ENCODE measurements around the gene TULP4. TPM values are rescaled to one million over a fixed set of nuclear protein-coding genes. Genes with fewer than 3 reads are reported as not detected.
"Not testable (repeated sequence)": the region's sequence is repeated elsewhere in the genome, so short reads cannot be mapped to it uniquely, and the experiment has no call there.

The TULP4 gene
- total RNA-seq, 1 donor from 2014 or later, result 55.1 TPM

- no peak for DNase-seq (ENCODE audit: low read depth in 2 of 2)
These were observed 77.1 kb downstream of the TULP4 start for GRCh38 chr6:158389193-158389919.

- DNase-seq (ENCODE audit: low read depth in 2 of 2), result no peak
These were observed 79.0 kb downstream of the TULP4 start for GRCh38 chr6:158391276-158391675.

- DNase-seq (ENCODE audit: low read depth in 2 of 2), result not testable (repeated sequence)
These were observed 79.7 kb downstream of the TULP4 start for GRCh38 chr6:158391977-158392376.

- DNase-seq (ENCODE audit: low read depth in 2 of 2), result no peak
These were observed 83.9 kb downstream of the TULP4 start for GRCh38 chr6:158396136-158396535.

- DNase-seq (ENCODE audit: low read depth in 2 of 2), result no peak
These were observed 85.3 kb downstream of the TULP4 start for GRCh38 chr6:158397578-158397977.

- no peak for DNase-seq (ENCODE audit: low read depth in 2 of 2)
These were observed 86.2 kb downstream of the TULP4 start for GRCh38 chr6:158398252-158399024.

GRCh38 chr6:158399040-158399700, 86.9 kb downstream of the TULP4 start:
- peak; percentile 85 to 93 for DNase-seq (ENCODE audit: low read depth in 2 of 2)

GRCh38 chr6:158402184-158402583, 89.9 kb downstream of the TULP4 start:
- DNase-seq (ENCODE audit: low read depth in 2 of 2), result peak; percentile 43 to 69

GRCh38 chr6:158405321-158405831, 93.1 kb downstream of the TULP4 start:
- peak in 1 of 2 donors; percentile 42 for DNase-seq (ENCODE audit: low read depth in 2 of 2)

- no peak for DNase-seq (ENCODE audit: low read depth in 2 of 2)
These were observed 93.7 kb downstream of the TULP4 start for GRCh38 chr6:158405933-158406332.

- DNase-seq (ENCODE audit: low read depth in 2 of 2), result peak; percentile 73 to 74
These were observed 94.5 kb downstream of the TULP4 start for GRCh38 chr6:158406736-158407135.

- no peak for DNase-seq (ENCODE audit: low read depth in 2 of 2)
These were observed 95.7 kb downstream of the TULP4 start for GRCh38 chr6:158408013-158408412.

- peak in 1 of 2 donors; percentile 91 for DNase-seq (ENCODE audit: low read depth in 2 of 2)
These were observed 96.4 kb downstream of the TULP4 start for GRCh38 chr6:158408552-158409130.

- peak; percentile 87 to 94 for DNase-seq (ENCODE audit: low read depth in 2 of 2)
These were observed 97.2 kb downstream of the TULP4 start for GRCh38 chr6:158409451-158409850.

- DNase-seq (ENCODE audit: low read depth in 2 of 2), result no peak
These were observed 98.5 kb downstream of the TULP4 start for GRCh38 chr6:158410784-158411183.

- DNase-seq (ENCODE audit: low read depth in 2 of 2), result no peak
These were observed 99.7 kb downstream of the TULP4 start for GRCh38 chr6:158411998-158412397.

- DNase-seq (ENCODE audit: low read depth in 2 of 2), result no peak
These were observed 100.8 kb downstream of the TULP4 start for GRCh38 chr6:158413028-158413427.

GRCh38 chr6:158413814-158414565, 101.7 kb downstream of the TULP4 start:
- DNase-seq (ENCODE audit: low read depth in 2 of 2), result no peak

- DNase-seq (ENCODE audit: low read depth in 2 of 2), result no peak
These were observed 102.6 kb downstream of the TULP4 start for GRCh38 chr6:158414851-158415262.

GRCh38 chr6:158415666-158416065, 103.4 kb downstream of the TULP4 start:
- DNase-seq (ENCODE audit: low read depth in 2 of 2), result no peak
